HepG2 (cell line): ENCODE data around the gene PRUNE1. TPM values are rescaled to one million over a fixed set of nuclear protein-coding genes. Genes with fewer than 3 reads are reported as not detected.

Experiments used
- BORCS8-MEF2B ChIP-seq: sonication (generic); formaldehyde crosslinking; IDR thresholded peaks from 2 replicates; pipeline ENCODE4 v1.8.0; 2022; ENCODE audit warnings: mild to moderate bottlenecking, missing genetic modification reagents
- CERS6 ChIP-seq: sonication (generic); formaldehyde crosslinking; IDR thresholded peaks from 2 replicates; pipeline ENCODE4 v1.5.0; 2020; ENCODE audit warnings: missing genetic modification reagents
- MAX ChIP-seq: IDR thresholded peaks from 2 replicates; pipeline ENCODE4 v1.6.1; 2012; ENCODE audit warnings: inconsistent platforms
- MXD4 ChIP-seq: IDR thresholded peaks from 2 replicates; pipeline ENCODE4 v1.6.1; 2016; ENCODE audit warnings: mild to moderate bottlenecking, missing biosample characterization, missing genetic modification reagents
- NFIC ChIP-seq: IDR thresholded peaks from 2 replicates; pipeline ENCODE4 v1.6.1; 2012; ENCODE audit warnings: mild to moderate bottlenecking, low read length, inconsistent platforms
- PATZ1 ChIP-seq: sonication (generic); formaldehyde crosslinking; IDR thresholded peaks from 2 replicates; pipeline ENCODE4 v1.4.0; 2020; ENCODE audit warnings: missing genetic modification reagents
- POLR2AphosphoS5 ChIP-seq: IDR thresholded peaks from 2 replicates; pipeline ENCODE4 v1.6.1; 2012; ENCODE audit warnings: low read depth, low read length
- SNAI1 ChIP-seq: sonication (generic); formaldehyde crosslinking; IDR thresholded peaks from 2 replicates; pipeline ENCODE4 v1.5.0; 2020; ENCODE audit warnings: mild to moderate bottlenecking, missing genetic modification reagents, borderline replicate concordance
- TBL1XR1 ChIP-seq: fragments of 150-350 bp; IDR thresholded peaks from 2 replicates; pipeline ENCODE4 v1.6.1; 2014; ENCODE audit warnings: borderline replicate concordance, low read length; ENCODE audit not compliant: partially characterized antibody
- TCF7 ChIP-seq: sonication (generic); IDR thresholded peaks from 2 replicates; pipeline ENCODE4 v1.6.1; 2016; ENCODE audit warnings: antibody characterized with exemption, low read depth
- TERF1 ChIP-seq: sonication (generic); formaldehyde crosslinking; IDR thresholded peaks from 2 replicates; pipeline ENCODE4 v1.8.0; 2022; ENCODE audit warnings: mild to moderate bottlenecking, missing genetic modification reagents, moderate library complexity
- YY1 ChIP-seq: IDR thresholded peaks from 2 replicates; pipeline ENCODE4 v1.6.1; 2011; ENCODE audit warnings: low read length, low read depth, moderate library complexity, mild to moderate bottlenecking; ENCODE audit not compliant: insufficient read depth, insufficient replicate concordance
- ZBTB26 ChIP-seq: IDR thresholded peaks from 2 replicates; pipeline ENCODE4 v1.6.1; 2016; ENCODE audit warnings: missing compliant biosample characterization, missing genetic modification reagents, borderline replicate concordance
- ZNF296 ChIP-seq: sonication (generic); formaldehyde crosslinking; conservative IDR thresholded peaks from 2 replicates; pipeline ENCODE4 v1.5.0; 2020; ENCODE audit warnings: mild to moderate bottlenecking, missing genetic modification reagents
- ZNF660 ChIP-seq: sonication (generic); formaldehyde crosslinking; IDR thresholded peaks from 2 replicates; pipeline ENCODE4 v1.5.1; 2020; ENCODE audit warnings: mild to moderate bottlenecking, low read depth, missing genetic modification reagents, borderline replicate concordance
- ZNF775 ChIP-seq: sonication (generic); formaldehyde crosslinking; IDR thresholded peaks from 2 replicates; pipeline ENCODE4 v1.4.0; 2020; ENCODE audit warnings: missing genetic modification reagents, mild to moderate bottlenecking, moderate library complexity, borderline replicate concordance
- polyA plus RNA-seq, 8 experiments: library from polyadenylated mRNA; depleted of rRNA in 3 of 8; stranded (reverse) in 7 of 8; unstranded in 1 of 8; fragments of >200 nt; fragmentation: Illumina TruSeq in 4 of 8; extraction: Trizol in 4 of 8; gene quantifications; 2 replicates each; pipeline versions ENCODE4 v1.2.1 to v1.2.3, GENCODE V29; 2011 to 2016; ENCODE audit warnings: low read depth in 4 of 8, missing spikeins in 1 of 8, mixed read lengths in 1 of 8; ENCODE audit not compliant: insufficient read depth in 1 of 8
- total RNA-seq, 5 experiments: library from RNA; depleted of rRNA; stranded (reverse); fragments of >200 nt; fragmentation: Illumina TruSeq; extraction: Trizol; gene quantifications; 2 replicates each; pipeline ENCODE4 v1.2.3, GENCODE V29; 2016; ENCODE audit warnings: low read depth in 1 of 5

Gene PRUNE1
- total and polyA plus RNA-seq, 2 of the 13 experiments (the other 11 are each of a cell fraction or from before 2014, with no cell fraction given): 19.0 to 31.9 TPM

- no peak for TF ChIP-seq SNAI1 (CRISPR knock-in tag)
- no peak for TF ChIP-seq CERS6 (CRISPR knock-in tag)
- TF ChIP-seq MXD4: peak; percentile 59
- TF ChIP-seq ZNF296 (CRISPR knock-in tag): peak; percentile 76; the same call in 1 of the 2 replicates
- TF ChIP-seq TCF7: peak; percentile 85; the same call in 1 of the 2 replicates
- TF ChIP-seq TBL1XR1: peak; percentile 60
- no peak for TF ChIP-seq TERF1 (CRISPR knock-in tag)
- TF ChIP-seq PATZ1 (CRISPR knock-in tag): peak; percentile 88
- no peak; the same call in 1 of the 2 replicates for TF ChIP-seq NFIC
- no peak for TF ChIP-seq YY1
- no peak for TF ChIP-seq POLR2AphosphoS5
- TF ChIP-seq ZNF660 (CRISPR knock-in tag): no peak
- no peak for TF ChIP-seq ZBTB26
- no peak for TF ChIP-seq ZNF775 (CRISPR knock-in tag)
- TF ChIP-seq MAX: peak; percentile 75; the same call in 1 of the 2 replicates
- TF ChIP-seq BORCS8-MEF2B (CRISPR knock-in tag): 0 out of 2 replicates have a peak, but pooled peaks have one; percentile 5
Observed at GRCh38 chr1:150970808-150971582, 37.3 kb upstream of the PRUNE1 start (continued).
